Liver (tissue), 3 donors: ENCODE results near the gene PDE9A.

ENCODE experiments used
- CTCF ChIP-seq: fragments of 150-350 bp; IDR thresholded peaks from 2 replicates; pipeline ENCODE4 v1.5.1; 2017; ENCODE audit warnings: improper control_type of control experiment, low read depth, low read length; ENCODE audit not compliant: missing input control
- HNF4A ChIP-seq, 2 donors: conservative IDR thresholded peaks; 2 replicates each; pipeline ENCODE4 v1.6.1; 2016; ENCODE audit warnings: antibody characterized with exemption in 2 of 2, mild to moderate bottlenecking in 2 of 2
- JUND ChIP-seq, 2 donors: IDR thresholded peaks; 2 replicates each; pipeline ENCODE4 v1.6.1; 2016; ENCODE audit warnings: antibody characterized with exemption in 2 of 2
- REST ChIP-seq: IDR thresholded peaks from 2 replicates; pipeline ENCODE4 v1.6.1; 2016; ENCODE audit warnings: antibody characterized with exemption, mild to moderate bottlenecking
- SP1 ChIP-seq: IDR thresholded peaks from 2 replicates; pipeline ENCODE4 v1.6.1; 2018; ENCODE audit warnings: antibody characterized with exemption, mild to moderate bottlenecking
- TAF1 ChIP-seq: conservative IDR thresholded peaks from 2 replicates; pipeline ENCODE4 v1.6.1; 2016; ENCODE audit warnings: antibody characterized with exemption, mild to moderate bottlenecking
- TF ChIP-seq, protein P1 (sequence below): IDR thresholded peaks from 2 replicates; pipeline ENCODE4 v1.6.1; 2016; ENCODE audit warnings: antibody characterized with exemption
- donor health status: healthy.
- donor health status: healthy.

DNA sequence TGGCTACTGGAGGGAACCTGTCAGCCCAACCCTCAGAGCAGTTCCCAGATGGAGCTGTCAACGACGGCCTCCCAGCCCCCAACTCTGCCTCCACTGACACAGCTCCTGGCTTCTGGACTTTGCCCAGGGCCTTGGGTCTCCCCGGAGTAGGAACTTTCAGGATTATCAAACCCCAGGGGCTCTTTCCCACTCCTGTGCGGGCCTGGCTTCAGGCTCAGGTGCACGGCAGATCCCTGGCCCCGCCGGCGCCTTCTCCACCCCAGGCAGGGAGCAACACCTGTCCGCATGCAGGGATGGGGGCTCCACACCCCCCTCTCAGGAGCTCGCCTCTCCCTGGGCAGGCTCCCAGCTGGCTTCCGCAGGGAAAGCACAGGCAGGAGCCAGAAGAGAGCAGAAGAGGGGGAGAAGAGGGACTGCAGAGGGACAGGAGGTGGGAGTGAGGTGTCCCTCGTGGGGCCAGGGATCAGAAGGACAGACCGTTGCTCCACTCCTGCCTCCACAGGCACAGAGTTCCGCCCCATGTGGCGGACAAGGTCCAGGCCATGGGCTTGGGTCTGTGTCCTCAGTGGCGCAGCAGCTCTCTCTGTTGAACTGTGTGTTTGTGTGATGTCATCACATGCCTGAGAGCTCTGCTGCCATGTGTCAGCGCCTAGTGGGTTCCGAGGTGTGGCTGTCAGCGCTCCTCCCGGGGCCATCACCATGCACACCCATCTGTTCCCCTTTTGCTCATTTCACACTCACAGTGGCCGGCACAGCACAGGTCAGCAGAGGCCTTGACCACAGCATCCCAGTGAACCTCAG lies 107.7 kb downstream of the PDE9A start:
- TF ChIP-seq CTCF, result no peak
- TF ChIP-seq REST, result no peak
- TF ChIP-seq, protein P1, sequence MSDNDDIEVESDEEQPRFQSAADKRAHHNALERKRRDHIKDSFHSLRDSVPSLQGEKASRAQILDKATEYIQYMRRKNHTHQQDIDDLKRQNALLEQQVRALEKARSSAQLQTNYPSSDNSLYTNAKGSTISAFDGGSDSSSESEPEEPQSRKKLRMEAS, result no peak
- TF ChIP-seq TAF1, result no peak
- TF ChIP-seq JUND (IDR thresholded peaks at IDR 0.05), result no peak
- TF ChIP-seq SP1, result peak; percentile 77
- TF ChIP-seq HNF4A (conservative IDR thresholded peaks at IDR 0.05), result peak; percentile 8 to 83
